OCI-LY3 (cell line): ENCODE measurements around the gene FAM163A.

ENCODE experiments used
- H2AFZ ChIP-seq: fragments of 200-600, 300-600 bp; shearing (Covaris generic); 2 replicates; pipeline ENCODE4 v1.6.0; 2014; ENCODE audit warnings: antibody characterized with exemption, low read depth, low read length
- H3K27ac ChIP-seq: fragments of 200-600, 300-600 bp; sonication (generic); 2 replicates; pipeline ENCODE4 v1.5.1; 2014; ENCODE audit warnings: mild to moderate bottlenecking, low read length, moderate library complexity, mixed read lengths
- H3K27me3 ChIP-seq: fragments of 200-600, 300-600 bp; sonication (generic); 2 replicates; pipeline ENCODE4 v1.6.1; 2014; ENCODE audit warnings: low read depth, low read length, mixed read lengths
- H3K36me3 ChIP-seq: fragments of 200-600, 300-600 bp; sonication (generic); replicated peaks from 2 replicates; pipeline ENCODE3; 2014; ENCODE audit warnings: low read depth, low read length, mixed read lengths
- H3K4me1 ChIP-seq: fragments of 300-600, 200-600 bp; sonication (generic); 2 replicates; pipeline ENCODE4 v1.6.1; 2014; ENCODE audit warnings: low read length, mixed read lengths
- H3K4me2 ChIP-seq: fragments of 200-600, 300-600 bp; sonication (generic); 2 replicates; pipeline ENCODE4 v1.6.1; 2014; ENCODE audit warnings: low read length, mixed read lengths
- H3K4me3 ChIP-seq: fragments of 300-600, 200-600 bp; sonication (generic); 2 replicates; pipeline ENCODE4 v1.5.1; 2014; ENCODE audit warnings: antibody characterized with exemption, mild to moderate bottlenecking, low read length, moderate library complexity
- H3K79me2 ChIP-seq: fragments of 300-600, 200-600 bp; shearing (Covaris generic); 2 replicates; pipeline ENCODE4 v1.6.1; 2014; ENCODE audit warnings: mild to moderate bottlenecking, low read length, mixed read lengths
- H3K9ac ChIP-seq: fragments of 300-600, 200-600 bp; shearing (Covaris generic); 2 replicates; pipeline ENCODE4 v1.6.0; 2014; ENCODE audit warnings: mild to moderate bottlenecking, low read length, moderate library complexity
- H3K9me3 ChIP-seq: fragments of 200-600, 300-600 bp; shearing (Covaris generic); 2 replicates; pipeline ENCODE4 v1.6.1; 2014; ENCODE audit warnings: low read length, mixed read lengths; ENCODE audit not compliant: insufficient read depth
- H4K20me1 ChIP-seq: fragments of 200-600, 300-600 bp; sonication (generic); 2 replicates; pipeline ENCODE4 v1.6.1; 2016; ENCODE audit warnings: low read length, mixed read lengths; ENCODE audit not compliant: insufficient read depth
- CTCF ChIP-seq: fragments of 200-600, 300-600 bp; sonication (generic); IDR thresholded peaks from 2 replicates; pipeline ENCODE4 v1.5.1; 2014; ENCODE audit warnings: antibody characterized with exemption, low read length, low read depth
- EZH2phosphoT487 ChIP-seq: fragments of 200-600 bp; shearing (Covaris generic); IDR thresholded peaks from 2 replicates; pipeline ENCODE4 v1.6.1; 2018; ENCODE audit warnings: antibody characterized with exemption, mixed run types, low read depth

The FAM163A gene

GRCh38 chr1:179767996-179768395 is 24.9 kb downstream of the FAM163A start:
- H3K27me3 ChIP-seq: peaks cover 10% of the 10 kb centered on the region
- no peaks in the 10 kb centered on the region for H4K20me1 ChIP-seq
- H3K36me3 ChIP-seq: no peaks in the 10 kb centered on the region
- H3K9ac ChIP-seq: no peak overlapping the region
- no peaks in the 10 kb centered on the region for H3K79me2 ChIP-seq
- H3K4me3 ChIP-seq: no peak overlapping the region
- TF ChIP-seq CTCF (no peak), EZH2phosphoT487 (no peak)
- H3K4me1 ChIP-seq: no peaks in the 10 kb centered on the region
- H3K9me3 ChIP-seq: peaks cover 3% of the 10 kb centered on the region; the same call in 1 of the 2 replicates
- H3K4me2 ChIP-seq: no peak overlapping the region
- H3K27ac ChIP-seq: no peak overlapping the region
- H2AFZ ChIP-seq: no peak overlapping the region

GRCh38 chr1:179770887-179771502 is 27.9 kb downstream of the FAM163A start:
- Histone ChIP-seq H3K27ac (no peak overlapping the region), H3K27me3 (no peaks in the 10 kb centered on the region), H2AFZ (no peak overlapping the region), H3K9me3 (peaks cover 3% of the 10 kb centered on the region; the same call in 1 of the 2 replicates), H3K9ac (no peak overlapping the region), H3K4me3 (no peak overlapping the region), H3K4me2 (no peak overlapping the region), H3K4me1 (no peaks in the 10 kb centered on the region), H4K20me1 (no peaks in the 10 kb centered on the region), H3K36me3 (no peaks in the 10 kb centered on the region), H3K79me2 (no peaks in the 10 kb centered on the region)
- TF ChIP-seq CTCF: no peak

- Histone ChIP-seq H3K4me3 (no peak overlapping the region), H3K4me2 (no peak overlapping the region), H3K9ac (no peak overlapping the region), H2AFZ (no peak overlapping the region), H3K9me3 (no peaks in the 10 kb centered on the region), H3K27ac (no peak overlapping the region), H4K20me1 (no peaks in the 10 kb centered on the region), H3K36me3 (no peaks in the 10 kb centered on the region), H3K4me1 (no peaks in the 10 kb centered on the region), H3K79me2 (no peaks in the 10 kb centered on the region), H3K27me3 (no peaks in the 10 kb centered on the region)
- TF ChIP-seq CTCF (no peak), EZH2phosphoT487 (no peak)
These were observed 30.2 kb downstream of the FAM163A start for GRCh38 chr1:179773264-179773663.

- no peaks in the 10 kb centered on the region for H3K27me3 ChIP-seq
- H3K36me3 ChIP-seq: no peaks in the 10 kb centered on the region
- H4K20me1 ChIP-seq: no peaks in the 10 kb centered on the region
- no peak overlapping the region for H3K4me2 ChIP-seq
- H3K9me3 ChIP-seq: no peaks in the 10 kb centered on the region
- no peak overlapping the region for H2AFZ ChIP-seq
- no peak for TF ChIP-seq EZH2phosphoT487
- TF ChIP-seq CTCF: no peak
- no peak overlapping the region for H3K27ac ChIP-seq
- H3K4me3 ChIP-seq: no peak overlapping the region
- no peaks in the 10 kb centered on the region for H3K4me1 ChIP-seq
- no peak overlapping the region for H3K9ac ChIP-seq
- no peaks in the 10 kb centered on the region for H3K79me2 ChIP-seq
These were observed 30.9 kb downstream of the FAM163A start for GRCh38 chr1:179774000-179774399.
